ENCODE data around the gene SP2.

The SP2 gene

DNA sequence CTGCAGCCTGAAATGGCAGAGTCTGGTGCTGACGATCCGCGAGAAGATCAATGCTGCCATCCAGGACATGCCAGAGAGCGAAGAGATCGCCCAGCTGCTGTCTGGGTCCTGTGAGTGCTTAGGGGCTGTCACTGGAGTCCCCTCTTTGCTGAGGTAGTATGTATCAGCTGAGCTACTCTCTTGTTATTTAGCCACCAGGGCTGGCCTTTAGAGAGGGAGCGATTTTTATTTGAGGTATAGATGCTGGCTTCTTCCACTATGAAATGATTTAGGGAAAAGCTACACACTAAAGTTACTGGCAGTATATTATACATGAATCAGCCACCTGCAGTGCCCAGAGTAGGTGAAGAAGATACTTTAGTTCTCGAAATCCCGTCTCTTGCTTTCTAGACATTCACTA lies 77.5 kb downstream of the SP2 start:
- DNase-seq (ENCODE audit: low read depth in 3 of 3), result no peak

DNA sequence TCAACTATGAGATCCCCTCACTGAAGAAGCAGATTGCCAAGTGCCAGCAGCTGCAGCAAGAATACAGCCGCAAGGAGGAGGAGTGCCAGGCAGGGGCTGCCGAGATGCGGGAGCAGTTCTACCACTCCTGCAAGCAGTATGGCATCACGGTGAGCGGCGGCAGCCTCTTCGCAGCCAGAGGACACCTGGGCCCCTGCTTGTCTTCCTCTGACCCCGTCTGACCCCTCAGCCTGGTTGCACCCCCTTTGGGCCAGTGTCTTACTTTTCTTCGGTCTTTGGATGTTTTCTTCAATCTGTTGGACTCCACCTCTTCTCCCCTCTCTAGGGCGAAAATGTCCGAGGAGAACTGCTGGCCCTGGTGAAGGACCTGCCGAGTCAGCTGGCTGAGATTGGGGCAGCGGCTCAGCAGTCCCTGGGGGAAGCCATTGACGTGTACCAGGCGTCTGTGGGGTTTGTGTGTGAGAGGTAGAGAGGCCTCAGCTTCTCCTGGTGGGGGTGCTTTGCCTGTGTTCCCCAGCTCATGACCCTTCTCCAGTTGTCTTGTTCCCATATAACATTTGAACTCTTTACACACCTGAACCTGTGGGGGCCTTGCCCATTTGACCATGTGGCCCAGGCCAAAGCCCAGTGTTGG lies 79.3 kb downstream of the SP2 start:
- no peak for DNase-seq (ENCODE audit: low read depth in 3 of 3)

DNA sequence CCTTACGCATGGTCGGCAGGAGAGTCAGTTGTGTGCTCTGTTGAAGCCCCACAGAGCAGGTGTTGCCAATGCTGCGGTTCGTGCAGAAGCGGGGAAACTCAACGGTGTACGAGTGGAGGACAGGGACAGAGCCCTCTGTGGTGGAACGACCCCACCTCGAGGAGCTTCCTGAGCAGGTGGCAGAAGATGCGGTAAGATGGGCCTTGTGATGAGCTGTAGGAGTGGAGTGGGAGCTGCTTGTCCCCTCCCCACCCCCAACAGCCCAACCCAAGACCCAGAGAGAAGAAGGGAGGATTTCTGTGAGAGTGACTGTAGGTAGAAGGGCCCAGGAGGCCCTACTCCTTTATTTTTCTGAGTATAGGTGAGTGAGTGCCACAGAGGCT lies 79.8 kb downstream of the SP2 start:
- DNase-seq (ENCODE audit: low read depth in 3 of 3), result no peak

DNA sequence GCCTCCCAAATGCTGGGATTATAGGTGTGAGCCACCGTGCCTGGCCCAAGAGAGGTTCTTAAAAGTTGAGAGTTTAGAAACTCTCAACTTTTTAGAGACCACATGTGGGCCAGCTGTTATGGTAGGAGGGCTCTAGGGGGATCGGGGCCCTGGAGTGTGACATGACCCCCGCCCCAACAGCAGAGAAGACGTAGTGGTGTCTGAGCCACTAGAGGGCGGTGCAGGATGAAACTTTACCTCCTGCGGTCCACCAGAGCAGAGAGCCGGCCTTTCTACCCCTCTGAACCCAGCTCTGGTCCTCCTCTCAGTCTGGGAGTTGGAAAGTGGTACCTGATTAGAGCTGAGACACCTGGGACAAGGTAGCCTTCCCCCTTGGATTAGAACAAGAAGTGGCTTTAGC lies 82.3 kb downstream of the SP2 start:
- DNase-seq (ENCODE audit: low read depth in 3 of 3), result peak in 2 of 3 donors; percentile 17 to 45

Measured in stimulated activated CD4-positive, alpha-beta T cell treated with anti-CD3 and anti-CD28 coated beads, TNF-alpha, amount 100 ng/mL, for 48 hours (primary cell).